NCI-H748 treated with DMSO at 0.1 percent for 48 hours (cell line): ENCODE measurements around the gene IQGAP2.

Experiments used
- DNase-seq: peaks from one replicate; lab custom pipeline; 2025; lab: John Stamatoyannopoulos, UW

IQGAP2 gene

GRCh38 chr5:76383126-76383832 is 19.8 kb upstream of the IQGAP2 start:
- DNase-seq, result no peak

DNA sequence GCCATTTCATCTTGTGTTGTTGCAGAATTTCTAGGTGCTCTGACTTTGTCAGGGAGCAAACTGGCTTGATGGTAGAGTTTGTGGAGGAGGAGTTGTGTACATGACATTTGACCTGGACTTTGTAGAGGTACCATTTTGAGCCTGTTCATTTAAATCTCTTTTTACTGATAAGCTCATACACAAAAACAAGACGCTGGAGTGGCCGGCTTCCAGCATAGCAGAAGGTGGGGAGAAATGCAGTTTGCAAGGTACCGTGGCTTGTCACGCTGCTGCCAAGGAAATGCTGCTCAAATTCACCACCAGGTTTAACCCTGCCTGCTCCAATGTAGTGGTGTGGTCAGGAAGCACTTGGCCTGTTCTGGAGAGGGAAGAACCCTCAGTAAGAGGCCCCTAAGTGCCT is 18.9 kb upstream of the IQGAP2 start:
- DNase-seq, result no peak

- DNase-seq, result no peak
Observed at GRCh38 chr5:76384705-76385104, 18.4 kb upstream of the IQGAP2 start.

DNA sequence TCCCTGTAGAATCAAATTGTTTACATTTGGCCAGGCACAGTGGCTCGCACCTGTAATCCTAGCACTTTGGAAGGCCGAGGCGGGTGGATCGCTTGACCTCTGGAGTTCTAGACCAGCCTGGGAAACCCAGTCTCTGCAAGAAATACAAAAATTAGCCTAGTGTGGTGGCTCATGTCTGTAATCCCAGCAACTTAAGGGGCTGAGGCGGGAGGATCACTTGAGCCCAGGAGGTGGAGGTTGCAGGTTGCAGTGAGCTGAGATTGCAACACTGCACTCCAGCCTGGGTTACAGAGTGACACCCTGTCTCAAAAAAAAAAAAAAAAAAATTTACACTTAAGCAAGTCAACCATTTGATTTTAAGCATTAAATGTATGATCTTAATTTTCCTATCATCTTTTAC is 17.5 kb upstream of the IQGAP2 start:
- no peak for DNase-seq

DNA sequence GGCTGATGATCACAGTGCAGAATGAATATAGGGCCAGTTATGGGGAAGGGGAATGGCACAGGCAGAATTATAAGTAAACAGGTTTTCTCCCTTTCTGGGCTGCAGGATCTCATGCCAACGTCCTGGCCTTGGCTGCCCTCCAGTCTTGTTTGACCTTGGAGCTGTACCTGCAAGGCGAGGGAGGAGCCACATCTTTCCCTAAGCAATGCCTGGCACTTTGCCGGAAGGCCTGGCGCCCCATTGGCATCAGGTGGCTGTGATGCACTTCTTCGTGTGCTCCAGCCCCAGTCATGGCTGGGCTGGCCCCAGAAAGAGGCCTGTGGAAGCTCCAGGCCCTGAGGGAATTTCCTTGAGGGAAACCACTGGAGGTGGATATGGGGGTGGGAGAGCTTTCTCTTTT is 16.7 kb upstream of the IQGAP2 start:
- no peak for DNase-seq

DNA sequence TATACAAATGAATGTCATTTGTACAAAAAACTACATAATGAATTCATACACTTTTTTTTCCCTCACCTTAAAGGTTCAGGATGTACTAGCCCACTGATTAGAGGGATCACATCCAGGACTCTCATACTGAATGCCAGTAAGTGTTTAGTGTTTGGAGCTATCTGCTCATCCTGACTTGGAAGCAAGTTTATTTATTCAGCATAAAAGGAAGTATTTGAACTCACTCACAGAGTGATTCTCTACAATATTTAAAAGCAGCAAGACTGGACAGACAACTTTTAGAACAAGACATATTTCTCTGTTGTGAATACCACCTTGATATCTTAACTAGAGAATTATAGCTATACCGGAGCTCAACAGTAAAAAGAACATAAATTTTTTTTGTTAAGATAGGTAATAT is 14.8 kb upstream of the IQGAP2 start:
- DNase-seq, result no peak

- DNase-seq, result no peak
Observed at GRCh38 chr5:76388791-76389512, 14.1 kb upstream of the IQGAP2 start.

DNA sequence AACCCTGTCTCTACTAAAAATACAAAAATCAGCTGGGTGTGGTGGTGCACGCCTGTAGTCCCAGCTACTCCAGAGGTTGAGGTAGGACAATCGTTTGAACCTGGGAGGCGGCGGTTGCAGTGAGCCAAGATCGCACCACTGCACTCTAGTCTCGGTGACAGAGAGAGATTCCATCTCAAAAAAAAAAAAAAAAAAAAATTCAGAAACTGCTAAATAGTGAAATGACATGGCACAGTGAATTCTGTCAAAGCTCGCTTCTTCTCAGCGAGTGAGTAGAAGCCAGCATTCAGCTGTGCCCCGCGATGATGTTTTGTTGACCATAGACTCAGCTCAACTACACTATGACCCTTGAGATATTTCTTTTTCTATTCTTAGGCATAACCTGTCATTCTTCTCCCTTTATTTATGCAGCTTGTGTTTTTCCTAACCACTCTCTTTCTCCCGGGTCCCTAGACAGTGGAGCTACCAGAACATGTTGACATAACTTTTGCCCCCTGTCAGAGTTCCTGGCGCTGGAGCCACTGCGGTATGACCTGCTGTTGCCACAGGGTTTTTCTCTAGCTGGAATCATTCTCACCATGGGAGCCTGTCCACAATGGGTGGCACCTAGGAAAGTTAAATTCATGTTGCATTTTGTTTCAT is 13.5 kb upstream of the IQGAP2 start:
- DNase-seq, result no peak

GRCh38 chr5:76391014-76391413 is 12.1 kb upstream of the IQGAP2 start:
- DNase-seq, result no peak

DNA sequence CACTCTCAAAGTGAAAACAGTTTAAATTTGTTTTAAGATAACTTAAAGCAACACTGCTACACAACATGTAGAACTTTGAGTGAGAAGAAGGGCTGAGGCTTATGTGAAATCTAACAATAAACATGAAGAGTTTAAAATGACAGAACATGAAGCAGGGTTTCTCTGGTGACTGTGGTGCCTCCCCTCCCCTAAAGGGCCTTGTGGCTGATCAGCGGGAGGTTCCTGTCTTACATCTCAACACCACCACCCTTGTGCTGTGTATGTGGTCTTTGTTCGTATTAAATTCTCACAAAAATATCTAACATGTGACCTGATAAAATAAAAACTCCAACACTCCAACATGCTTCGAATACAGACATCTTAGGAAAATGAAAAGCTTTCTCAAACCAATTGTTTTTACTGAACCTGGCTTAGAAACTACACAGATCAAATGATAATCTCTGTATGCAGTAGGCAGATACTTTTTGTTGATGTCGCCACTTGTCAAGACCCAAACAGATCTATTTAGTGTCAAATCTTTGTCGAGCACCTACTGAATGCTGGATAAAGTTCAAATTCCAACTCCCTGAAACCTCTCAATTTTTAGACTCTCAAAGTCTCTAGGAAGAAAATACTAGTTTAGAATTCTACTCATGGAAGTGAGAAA is 9.9 kb upstream of the IQGAP2 start:
- no peak for DNase-seq

GRCh38 chr5:76397200-76397599 is 5.9 kb upstream of the IQGAP2 start:
- DNase-seq, result no peak

DNA sequence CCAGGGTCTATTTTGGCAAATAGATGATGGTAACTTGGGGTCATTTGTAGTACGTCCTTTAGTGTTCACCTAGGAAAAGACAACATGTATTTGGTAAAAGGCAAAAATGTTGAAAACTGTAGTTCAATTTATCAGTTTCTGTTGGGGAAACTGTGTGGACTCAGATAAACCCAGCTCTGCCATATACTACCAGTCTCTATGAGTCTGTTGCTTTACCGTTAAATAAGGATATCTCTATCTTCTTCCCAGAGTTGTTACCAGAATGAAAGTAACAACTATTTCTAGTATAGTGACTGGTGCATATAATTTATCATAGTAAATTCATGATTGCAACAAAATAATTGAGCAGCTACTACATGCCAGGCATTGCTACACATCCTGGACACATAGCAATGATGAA is 3.8 kb upstream of the IQGAP2 start:
- no peak for DNase-seq

DNA sequence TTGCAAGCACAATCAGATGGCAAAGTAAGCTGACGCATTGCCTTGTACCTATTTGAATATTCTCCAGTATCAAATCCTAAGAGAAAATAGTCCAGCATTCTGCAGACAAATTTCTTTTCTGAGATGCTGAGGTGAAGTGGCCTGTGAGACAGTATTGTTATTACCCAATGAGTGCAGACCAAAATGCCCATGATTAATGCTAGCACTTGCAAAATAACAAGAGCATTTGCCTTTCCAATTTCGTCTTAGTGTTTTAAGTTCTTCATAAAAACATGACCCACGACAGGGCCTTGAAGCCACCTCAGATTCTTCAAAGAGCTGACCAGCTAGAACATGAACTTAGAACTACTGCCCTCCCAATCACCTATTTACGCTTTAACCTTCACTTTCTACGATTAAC is 2.6 kb upstream of the IQGAP2 start:
- DNase-seq, result no peak

- DNase-seq, result no peak
Observed at GRCh38 chr5:76401801-76402250, 1.3 kb upstream of the IQGAP2 start.

- peak; percentile 68 for DNase-seq
Observed at GRCh38 chr5:76402251-76402885, 717 bp upstream of the IQGAP2 start.

DNA sequence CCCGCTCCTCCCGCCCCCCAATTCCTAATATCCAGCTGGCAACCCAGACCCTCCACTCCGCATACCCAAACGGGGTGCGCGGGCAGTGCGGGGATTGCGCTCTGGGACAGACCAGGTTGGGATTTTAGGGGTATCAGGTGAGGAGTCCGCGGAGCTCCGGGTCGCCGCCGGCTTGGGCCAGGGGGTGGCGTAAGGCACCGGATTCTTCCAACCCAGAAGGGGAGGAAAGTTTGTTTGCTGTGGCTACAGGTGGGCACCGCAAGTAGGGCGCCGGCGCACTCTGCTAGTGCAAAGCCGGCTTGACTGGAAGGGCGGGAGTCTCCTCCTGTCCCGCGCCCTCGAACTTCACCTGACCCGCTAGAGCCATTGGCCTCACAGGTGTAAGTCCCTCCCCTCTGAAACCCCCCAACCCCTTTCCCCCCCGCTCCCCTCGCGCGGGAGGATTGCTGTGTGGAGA is 709 bp downstream of the IQGAP2 start:
- no peak for DNase-seq

- no peak for DNase-seq
Observed at GRCh38 chr5:76404223-76405211, 1.4 kb downstream of the IQGAP2 start.

DNA sequence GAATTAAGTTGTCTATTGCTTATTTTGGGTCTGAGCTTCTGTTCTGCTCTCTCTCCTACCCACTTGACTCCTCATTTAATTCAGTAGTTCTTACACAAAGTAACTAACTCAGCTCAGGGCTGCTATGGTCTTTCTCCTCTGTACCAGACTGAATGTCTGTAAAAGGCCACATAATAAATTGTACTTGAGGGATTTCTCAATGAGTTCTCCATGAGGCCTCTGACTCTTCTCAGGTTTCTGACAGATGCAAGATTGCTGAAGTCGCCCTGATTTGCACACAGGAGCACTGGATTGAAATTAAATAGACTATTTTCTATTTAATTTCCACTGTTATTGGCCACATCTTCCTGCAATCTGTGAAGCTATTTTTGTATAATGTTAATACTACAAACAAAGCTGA is 2.9 kb downstream of the IQGAP2 start:
- DNase-seq, result no peak

DNA sequence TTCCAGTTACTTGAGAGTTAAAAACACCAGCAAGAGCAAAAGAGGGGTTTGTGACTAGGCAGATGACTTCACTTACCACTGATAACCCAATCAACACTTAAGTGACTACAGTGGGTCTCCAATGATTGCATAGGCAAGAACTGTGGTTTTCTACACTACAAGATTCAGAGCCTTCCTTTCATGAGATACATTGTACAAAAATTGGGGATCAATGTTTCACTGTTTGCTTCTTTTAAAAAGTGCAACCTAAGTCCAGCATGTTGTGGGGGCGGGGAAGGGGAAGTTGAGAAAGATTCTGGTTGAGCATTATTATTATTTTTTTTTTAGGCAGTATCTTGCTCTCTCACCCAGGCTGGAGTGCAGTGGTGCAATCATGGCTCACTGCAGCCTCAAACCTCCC is 3.6 kb downstream of the IQGAP2 start:
- no peak for DNase-seq

DNA sequence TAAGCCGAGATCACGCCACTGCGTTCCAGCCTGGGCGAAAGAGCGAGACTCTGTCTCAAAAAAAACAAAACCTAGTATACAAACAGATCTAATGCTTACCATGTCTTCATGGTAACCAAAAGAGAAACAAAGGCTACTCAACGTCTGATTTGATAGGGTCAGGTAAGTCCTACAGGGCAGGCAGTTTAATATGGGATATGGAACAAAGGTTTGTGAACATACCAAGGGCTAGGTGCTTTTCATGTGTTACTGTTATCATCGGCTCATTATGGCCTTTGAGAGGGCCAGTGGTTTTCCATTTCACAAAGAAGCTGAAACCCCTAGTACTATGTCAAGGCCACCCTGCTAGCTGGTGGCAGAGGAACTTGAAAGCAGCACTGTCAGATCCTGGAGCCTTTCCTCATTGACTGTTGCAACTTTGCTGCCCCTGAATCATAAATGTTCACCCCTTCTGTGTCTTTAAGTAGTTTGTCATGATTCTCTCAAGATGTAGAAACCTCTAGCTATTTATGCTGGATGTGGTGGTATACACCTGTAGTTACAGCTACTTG is 5.1 kb downstream of the IQGAP2 start:
- no peak for DNase-seq

- DNase-seq, result no peak
Observed at GRCh38 chr5:76412511-76412910, 9.4 kb downstream of the IQGAP2 start.
